ENCODE measurements around the gene RALY.

- no peak for TF ChIP-seq POLR2A (IDR thresholded peaks at IDR 0.05; ENCODE audit: low read depth, low read length)
- TF ChIP-seq EZH2 (IDR thresholded peaks at IDR 0.05; ENCODE audit: borderline replicate concordance, control insufficient read depth, low read depth, low read length), result no peak
Measured at GRCh38 chr20:34083137-34083536, 89.4 kb downstream of the RALY start.

Data from GM12878 (cell line).